ENCODE results near the gene MMAB.

MMAB gene

GRCh38 chr12:109580684-109581333 is 7.5 kb upstream of the MMAB start:
- TF ChIP-seq CTCF (conservative IDR thresholded peaks at IDR 0.05; ENCODE audit: low read depth, low read length): no peak

GRCh38 chr12:109580272-109580671 is 7.0 kb upstream of the MMAB start:
- DNase-seq (ENCODE audit: low read depth): no peak
- TF ChIP-seq CTCF (conservative IDR thresholded peaks at IDR 0.05; ENCODE audit: low read depth, low read length): no peak
- no peak overlapping the region for H3K4me3 ChIP-seq (ENCODE audit: low read depth, low read length)

More at GRCh38 chr12:109580684-109581333, 7.5 kb upstream of the MMAB start:
- DNase-seq (ENCODE audit: low read depth): no peak
- no peak overlapping the region for H3K4me3 ChIP-seq (ENCODE audit: low read depth, low read length)

- no peak for DNase-seq (ENCODE audit: low read depth)
- TF ChIP-seq CTCF (conservative IDR thresholded peaks at IDR 0.05; ENCODE audit: low read depth, low read length): no peak
- H3K4me3 ChIP-seq (ENCODE audit: low read depth, low read length): no peak overlapping the region
Measured at GRCh38 chr12:109579639-109580038, 6.3 kb upstream of the MMAB start.

- no peak for TF ChIP-seq CTCF (conservative IDR thresholded peaks at IDR 0.05; ENCODE audit: low read depth, low read length)
- DNase-seq (ENCODE audit: low read depth): no peak
- no peak overlapping the region for H3K4me3 ChIP-seq (ENCODE audit: low read depth, low read length)
Measured at GRCh38 chr12:109578330-109578927, 5.1 kb upstream of the MMAB start.

- H3K4me3 ChIP-seq (ENCODE audit: low read depth, low read length): no peak overlapping the region
- no peak for TF ChIP-seq CTCF (conservative IDR thresholded peaks at IDR 0.05; ENCODE audit: low read depth, low read length)
- no peak for DNase-seq (ENCODE audit: low read depth)
Measured at GRCh38 chr12:109577311-109577710, 4.0 kb upstream of the MMAB start.

GRCh38 chr12:109575683-109576082 is 2.4 kb upstream of the MMAB start:
- DNase-seq (ENCODE audit: low read depth): no peak
- H3K4me3 ChIP-seq (ENCODE audit: low read depth, low read length): no peak overlapping the region

More at GRCh38 chr12:109575683-109576082, 2.4 kb upstream of the MMAB start:
- no peak for TF ChIP-seq CTCF (conservative IDR thresholded peaks at IDR 0.05; ENCODE audit: low read depth, low read length)

Data from choroid plexus epithelial cell (primary cell).